Astrocyte (in vitro differentiated cells and primary cell): ENCODE measurements around the gene STK17A. TPM values are rescaled to one million over a fixed set of nuclear protein-coding genes. Genes with fewer than 3 reads are reported as not detected.

Source experiments
- DNase-seq: peaks from one replicate; pipeline ENCODE4 v3.0.0-alpha.2; 2010; ENCODE audit warnings: low read depth
- FAIRE-seq: peaks from 2 replicates; lab custom pipeline; 2011; peaks lifted over from hg19 to GRCh38; lab: Jason Lieb, UNC
- H2AFZ ChIP-seq: 2 replicates; pipeline ENCODE4 v1.6.0; 2012; ENCODE audit warnings: low read depth, low read length, inconsistent platforms
- H3K27ac ChIP-seq: 2 replicates; pipeline ENCODE4 v1.5.1; 2011; ENCODE audit warnings: low read depth, low read length, inconsistent platforms
- H3K27me3 ChIP-seq: 2 replicates; pipeline ENCODE4 v1.6.0; 2011; ENCODE audit warnings: low read length, inconsistent platforms; ENCODE audit not compliant: insufficient read depth
- H3K36me3 ChIP-seq: 2 replicates; pipeline ENCODE4 v1.5.1; 2011; ENCODE audit warnings: low read length, inconsistent platforms; ENCODE audit not compliant: insufficient read depth
- H3K4me1 ChIP-seq: 2 replicates; pipeline ENCODE4 v1.5.1; 2011; ENCODE audit warnings: low read length, inconsistent platforms; ENCODE audit not compliant: insufficient read depth
- H3K4me2 ChIP-seq: 2 replicates; pipeline ENCODE4 v1.6.0; 2012; ENCODE audit warnings: low read length, inconsistent platforms
- H3K4me3 ChIP-seq: 2 replicates; pipeline ENCODE4 v1.5.1; 2011; ENCODE audit warnings: low read depth, mild to moderate bottlenecking, low read length, inconsistent platforms; ENCODE audit not compliant: insufficient read depth
- H3K79me2 ChIP-seq: 2 replicates; pipeline ENCODE4 v1.6.0; 2012; ENCODE audit warnings: mild to moderate bottlenecking, low read length, inconsistent platforms; ENCODE audit not compliant: insufficient read depth
- H3K9ac ChIP-seq: 2 replicates; pipeline ENCODE4 v1.6.0; 2012; ENCODE audit warnings: mild to moderate bottlenecking, low read length, inconsistent platforms
- H3K9me3 ChIP-seq: 2 replicates; pipeline ENCODE4 v1.5.1; 2012; ENCODE audit warnings: low read depth, mild to moderate bottlenecking, low read length, inconsistent platforms; ENCODE audit not compliant: insufficient read depth
- H4K20me1 ChIP-seq: 2 replicates; pipeline ENCODE4 v1.6.0; 2012; ENCODE audit warnings: low read length, inconsistent platforms; ENCODE audit not compliant: insufficient read depth
- H3K27ac Mint-ChIP-seq: one replicate; pipeline ENCODE4 v1.8.0; 2021; ENCODE audit warnings: mild to moderate bottlenecking, mixed read lengths; ENCODE audit not compliant: unreplicated experiment
- H3K27me3 Mint-ChIP-seq: one replicate; pipeline ENCODE4 v1.8.0; 2021; ENCODE audit warnings: low read depth, mixed read lengths; ENCODE audit not compliant: unreplicated experiment
- H3K36me3 Mint-ChIP-seq: one replicate; pipeline ENCODE4 v1.8.0; 2021; ENCODE audit warnings: low read depth, mixed read lengths; ENCODE audit not compliant: unreplicated experiment
- H3K4me1 Mint-ChIP-seq: one replicate; pipeline ENCODE4 v1.8.0; 2021; ENCODE audit warnings: low read depth, mixed read lengths; ENCODE audit not compliant: unreplicated experiment
- H3K4me3 Mint-ChIP-seq: one replicate; pipeline ENCODE4 v1.8.0; 2021; ENCODE audit warnings: mild to moderate bottlenecking, moderate library complexity, mixed read lengths; ENCODE audit not compliant: unreplicated experiment
- H3K9me3 Mint-ChIP-seq: one replicate; pipeline ENCODE4 v1.8.0; 2021; ENCODE audit warnings: mild to moderate bottlenecking, mixed read lengths; ENCODE audit not compliant: unreplicated experiment
- EZH2 ChIP-seq: IDR thresholded peaks from 2 replicates; pipeline ENCODE4 v1.6.1; 2012; ENCODE audit warnings: mild to moderate bottlenecking, low read length, inconsistent platforms; ENCODE audit not compliant: insufficient read depth
- total RNA-seq: library from RNA; stranded (reverse); gene quantifications from 2 replicates; pipeline ENCODE4 v1.2.1, GENCODE V29; 2021
- TF ChIP-seq, protein P1 (sequence below): IDR thresholded peaks from 2 replicates; pipeline ENCODE4 v1.5.1; 2011; ENCODE audit warnings: low read depth, mild to moderate bottlenecking, inconsistent platforms, low read length, moderate library complexity; ENCODE audit not compliant: insufficient read depth

STK17A gene
- total RNA-seq, 1 donor from 2014 or later: 38.4 TPM

DNA sequence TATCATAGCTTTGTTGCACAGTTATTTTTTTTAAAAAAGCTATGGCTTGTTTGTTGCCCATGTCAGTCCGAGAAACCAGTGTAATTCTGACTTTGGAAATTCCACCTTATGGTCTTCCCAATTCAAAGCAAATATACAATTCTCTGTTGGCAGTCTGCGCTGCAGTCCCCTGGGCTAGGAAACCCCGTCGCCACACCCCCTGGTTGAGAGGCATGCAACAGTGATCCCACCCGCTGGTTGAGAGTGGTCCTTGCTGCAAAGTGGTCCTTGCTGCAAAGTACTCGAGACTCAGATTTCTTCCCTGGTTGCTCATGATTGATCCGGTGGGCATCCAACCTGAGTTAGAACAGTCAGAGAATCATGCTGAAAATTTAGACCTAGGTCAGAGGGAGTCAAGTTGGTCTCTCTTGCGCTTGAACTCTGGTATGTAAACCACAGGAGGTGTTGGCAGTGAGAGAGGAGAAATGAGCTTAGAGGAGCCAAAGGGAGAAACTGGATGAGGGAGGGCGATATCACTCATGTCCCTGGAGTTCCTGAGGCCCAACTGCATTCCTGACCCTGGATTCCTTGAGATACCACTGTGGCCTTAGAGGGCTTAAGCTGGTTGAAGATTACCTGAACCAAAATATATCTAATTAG is 45.0 kb upstream of the STK17A start:
- Histone ChIP-seq H2AFZ (no peak overlapping the region), H3K9ac (no peak overlapping the region), H3K36me3 (no peaks in the 10 kb centered on the region), H4K20me1 (no peaks in the 10 kb centered on the region), H3K27ac (no peak overlapping the region), H3K9me3 (no peaks in the 10 kb centered on the region), H3K27me3 (peaks cover 13% of the 10 kb centered on the region), H3K4me3 (no peak overlapping the region), H3K4me2 (peak overlapping the region; percentile 21), H3K79me2 (no peaks in the 10 kb centered on the region), H3K4me1 (peaks cover 36% of the 10 kb centered on the region)
- Mint-ChIP-seq H3K4me3 (no peak overlapping the region), H3K27ac (peak overlapping the region; percentile 50), H3K4me1 (peaks cover 47% of the 10 kb centered on the region), H3K9me3 (no peaks in the 10 kb centered on the region), H3K27me3 (peaks cover 2% of the 10 kb centered on the region), H3K36me3 (no peaks in the 10 kb centered on the region)
- TF ChIP-seq, protein P1, sequence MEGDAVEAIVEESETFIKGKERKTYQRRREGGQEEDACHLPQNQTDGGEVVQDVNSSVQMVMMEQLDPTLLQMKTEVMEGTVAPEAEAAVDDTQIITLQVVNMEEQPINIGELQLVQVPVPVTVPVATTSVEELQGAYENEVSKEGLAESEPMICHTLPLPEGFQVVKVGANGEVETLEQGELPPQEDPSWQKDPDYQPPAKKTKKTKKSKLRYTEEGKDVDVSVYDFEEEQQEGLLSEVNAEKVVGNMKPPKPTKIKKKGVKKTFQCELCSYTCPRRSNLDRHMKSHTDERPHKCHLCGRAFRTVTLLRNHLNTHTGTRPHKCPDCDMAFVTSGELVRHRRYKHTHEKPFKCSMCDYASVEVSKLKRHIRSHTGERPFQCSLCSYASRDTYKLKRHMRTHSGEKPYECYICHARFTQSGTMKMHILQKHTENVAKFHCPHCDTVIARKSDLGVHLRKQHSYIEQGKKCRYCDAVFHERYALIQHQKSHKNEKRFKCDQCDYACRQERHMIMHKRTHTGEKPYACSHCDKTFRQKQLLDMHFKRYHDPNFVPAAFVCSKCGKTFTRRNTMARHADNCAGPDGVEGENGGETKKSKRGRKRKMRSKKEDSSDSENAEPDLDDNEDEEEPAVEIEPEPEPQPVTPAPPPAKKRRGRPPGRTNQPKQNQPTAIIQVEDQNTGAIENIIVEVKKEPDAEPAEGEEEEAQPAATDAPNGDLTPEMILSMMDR: no peak
- TF ChIP-seq EZH2: no peak
- FAIRE-seq: peak; percentile 93
- peak; percentile 73 for DNase-seq

DNA sequence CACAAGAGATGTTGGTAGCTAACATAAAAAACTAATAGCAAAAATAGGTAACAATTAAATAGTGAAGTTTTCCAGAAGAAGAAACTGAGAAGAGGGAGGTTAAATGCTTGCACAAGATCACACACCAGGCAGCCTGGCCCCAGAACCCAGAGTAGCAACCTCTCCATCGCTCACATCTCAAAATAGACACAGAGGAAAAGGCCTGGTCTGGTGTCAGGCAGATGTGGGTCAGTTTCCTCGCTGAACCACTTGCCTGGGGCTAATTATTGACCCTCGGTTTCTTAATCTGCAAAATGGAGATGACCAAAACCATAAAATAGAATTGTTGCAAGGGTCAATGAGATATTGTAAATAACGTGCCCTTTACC is 44.5 kb upstream of the STK17A start:
- peaks cover 2% of the 10 kb centered on the region for H3K27me3 Mint-ChIP-seq
- H3K4me2 ChIP-seq: no peak overlapping the region
- FAIRE-seq (no peak), DNase-seq (no peak)
- H3K9ac ChIP-seq: no peak overlapping the region
- H3K27ac Mint-ChIP-seq: peak overlapping the region; percentile 50
- peaks cover 47% of the 10 kb centered on the region for H3K4me1 Mint-ChIP-seq
- H3K9me3 Mint-ChIP-seq: no peaks in the 10 kb centered on the region
- no peaks in the 10 kb centered on the region for H3K36me3 ChIP-seq
- TF ChIP-seq, protein P1: no peak
- no peak for TF ChIP-seq EZH2
- no peaks in the 10 kb centered on the region for H4K20me1 ChIP-seq
- H3K4me3 ChIP-seq: no peak overlapping the region
- no peaks in the 10 kb centered on the region for H3K9me3 ChIP-seq
- H3K4me1 ChIP-seq: peaks cover 36% of the 10 kb centered on the region
- H3K36me3 Mint-ChIP-seq: no peaks in the 10 kb centered on the region
- no peak overlapping the region for H3K4me3 Mint-ChIP-seq
- no peaks in the 10 kb centered on the region for H3K79me2 ChIP-seq
- no peak overlapping the region for H2AFZ ChIP-seq
- no peak overlapping the region for H3K27ac ChIP-seq
- peaks cover 9% of the 10 kb centered on the region for H3K27me3 ChIP-seq

DNA sequence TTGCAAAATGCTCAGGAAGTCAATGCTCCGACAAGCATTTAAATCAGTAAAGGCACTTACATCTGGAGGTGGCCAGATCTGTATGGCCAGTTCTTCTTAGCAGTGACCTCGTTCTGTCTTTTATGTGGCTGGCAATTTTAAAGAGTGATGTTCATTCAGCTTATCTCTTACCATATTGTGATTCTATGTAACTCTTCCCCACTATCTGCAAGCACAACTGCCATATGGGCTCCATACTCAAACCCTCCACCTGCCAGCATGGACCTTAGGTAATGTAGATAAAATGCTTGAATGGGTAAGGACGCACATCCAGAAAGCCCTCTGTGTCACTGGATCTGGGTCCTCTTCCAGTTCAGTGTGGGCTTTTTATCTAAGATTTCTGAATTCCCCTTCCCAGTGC is 42.4 kb upstream of the STK17A start:
- no peaks in the 10 kb centered on the region for H3K9me3 ChIP-seq
- peaks cover 3% of the 10 kb centered on the region for H3K27me3 ChIP-seq
- peaks cover 29% of the 10 kb centered on the region for H3K4me1 Mint-ChIP-seq
- no peak overlapping the region for H3K27ac ChIP-seq
- peaks cover 5% of the 10 kb centered on the region for H3K27me3 Mint-ChIP-seq
- TF ChIP-seq EZH2: no peak
- TF ChIP-seq, protein P1: no peak
- H3K9ac ChIP-seq: no peak overlapping the region
- H3K27ac Mint-ChIP-seq: no peak overlapping the region
- H3K4me2 ChIP-seq: no peak overlapping the region
- no peak overlapping the region for H3K4me3 ChIP-seq
- H3K9me3 Mint-ChIP-seq: no peaks in the 10 kb centered on the region
- H3K4me1 ChIP-seq: peaks cover 21% of the 10 kb centered on the region
- H2AFZ ChIP-seq: no peak overlapping the region
- no peaks in the 10 kb centered on the region for H4K20me1 ChIP-seq
- no peaks in the 10 kb centered on the region for H3K36me3 Mint-ChIP-seq
- H3K36me3 ChIP-seq: no peaks in the 10 kb centered on the region
- FAIRE-seq: no peak
- DNase-seq: no peak
- no peaks in the 10 kb centered on the region for H3K79me2 ChIP-seq
- H3K4me3 Mint-ChIP-seq: no peak overlapping the region
